LNCaP clone FGC (cell line): ENCODE measurements around the gene SMURF2.

Experiments used
- DNase-seq: peaks from one replicate; pipeline ENCODE4 v3.0.0-alpha.2; 2011; ENCODE audit warnings: low read depth
- H3K4me3 ChIP-seq: 2 replicates; pipeline ENCODE4 v1.5.1; 2011; ENCODE audit warnings: mild to moderate bottlenecking, low read depth, low read length, control low read depth
- CTCF ChIP-seq: IDR thresholded peaks from 2 replicates; pipeline ENCODE4 v1.5.1; 2012; ENCODE audit warnings: mild to moderate bottlenecking; ENCODE audit not compliant: control insufficient read depth, insufficient read depth; ENCODE audit errors: extremely low read depth

SMURF2 gene

GRCh38 chr17:64547319-64547718 is 114.8 kb downstream of the SMURF2 start:
- no peak overlapping the region for H3K4me3 ChIP-seq
- no peak for DNase-seq
- no peak for TF ChIP-seq CTCF

- H3K4me3 ChIP-seq: no peak overlapping the region
- DNase-seq: no peak
- TF ChIP-seq CTCF: no peak
Observed at GRCh38 chr17:64546716-64547115, 115.4 kb downstream of the SMURF2 start.

GRCh38 chr17:64544742-64545141 is 117.4 kb downstream of the SMURF2 start:
- no peak for DNase-seq
- no peak for TF ChIP-seq CTCF
- H3K4me3 ChIP-seq: no peak overlapping the region

GRCh38 chr17:64540118-64540776 is 121.9 kb downstream of the SMURF2 start:
- H3K4me3 ChIP-seq: no peak overlapping the region
- DNase-seq: peak; percentile 61
- TF ChIP-seq CTCF: no peak

GRCh38 chr17:64538508-64539130 is 123.5 kb downstream of the SMURF2 start:
- no peak for TF ChIP-seq CTCF
- no peak for DNase-seq
- no peak overlapping the region for H3K4me3 ChIP-seq

GRCh38 chr17:64537488-64537887 is 124.6 kb downstream of the SMURF2 start:
- H3K4me3 ChIP-seq: no peak overlapping the region
- DNase-seq: peak; percentile 19
- no peak for TF ChIP-seq CTCF

GRCh38 chr17:64536913-64537312 is 125.2 kb downstream of the SMURF2 start:
- no peak for TF ChIP-seq CTCF
- peak; percentile 77 for DNase-seq
- no peak overlapping the region for H3K4me3 ChIP-seq
